Endothelial cell of umbilical vein (primary cell): Measurements from ENCODE around the gene ITIH5. TPM values are rescaled to one million over a fixed set of nuclear protein-coding genes. Genes with fewer than 3 reads are reported as not detected.

Experiments
- BruUV-seq: library from RNA; stranded (reverse); fragments of 400-500 nt; replicated peaks from 2 replicates; lab custom pipeline; 2021; lab: Mats Ljungman, UMichigan
- CTCF ChIA-PET: fragments of 300-600, 350-600 bp; sonication (Branson Sonifier 250); formaldehyde crosslinking; loops from one replicate; lab custom pipeline; 2021; ENCODE audit warnings: antibody characterized with exemption, inconsistent platforms; lab: Charles Lee
- POLR2A ChIA-PET: fragments of 300-600, 350-600 bp; sonication (Branson Sonifier 250); formaldehyde crosslinking; loops from one replicate; lab custom pipeline; 2021; ENCODE audit warnings: antibody characterized with exemption, inconsistent platforms; lab: Charles Lee
- DNase-seq: peaks from one replicate; pipeline ENCODE4 v3.0.0-alpha.2; 2011; ENCODE audit warnings: low read depth, low spot score
- FAIRE-seq: peaks from 2 replicates; lab custom pipeline; 2011; peaks lifted over from hg19 to GRCh38; lab: Jason Lieb, UNC
- H2AFZ ChIP-seq: 2 replicates; pipeline ENCODE4 v1.6.0; 2012; ENCODE audit warnings: low read depth, low read length, control low read depth, inconsistent platforms
- H3K27ac ChIP-seq: 2 replicates; pipeline ENCODE4 v1.5.1; 2011; ENCODE audit warnings: low read depth, mild to moderate bottlenecking, control low read depth, low read length, moderate library complexity; ENCODE audit not compliant: insufficient read depth
- H3K27me3 ChIP-seq, 2 experiments: 2 replicates each; pipeline versions ENCODE4 v1.6.0 to v1.6.1; 2011; ENCODE audit warnings: low read length in 2 of 2, mixed read lengths in 1 of 2; ENCODE audit not compliant: control insufficient read depth in 2 of 2, insufficient read depth in 2 of 2
- H3K36me3 ChIP-seq, 2 experiments: 2 replicates in 1 of 2; 3 replicates in 1 of 2; pipeline ENCODE4 v1.5.1; 2011; ENCODE audit warnings: low read length in 2 of 2, mild to moderate bottlenecking in 1 of 2, moderate library complexity in 1 of 2; ENCODE audit not compliant: control insufficient read depth in 2 of 2, insufficient read depth in 2 of 2; ENCODE audit errors: extremely low read depth in 1 of 2
- H3K4me1 ChIP-seq: 3 replicates; pipeline ENCODE4 v1.5.1; 2011; ENCODE audit warnings: mild to moderate bottlenecking, low read length; ENCODE audit not compliant: control insufficient read depth, insufficient read depth; ENCODE audit errors: extremely low read depth
- H3K4me2 ChIP-seq: 2 replicates; pipeline ENCODE4 v1.6.1; 2011; ENCODE audit warnings: low read length, control low read depth, mixed read lengths; ENCODE audit not compliant: insufficient read depth
- H3K4me3 ChIP-seq, 3 experiments: fragments of 200-600 bp in 1 of 3; sonication (generic), shearing (Covaris generic) in 1 of 3; replicated peaks in 1 of 3; 2 replicates each; pipeline ENCODE4 v1.5.1; 2011 to 2016; ENCODE audit warnings: control low read depth in 3 of 3, low read length in 3 of 3, mild to moderate bottlenecking in 2 of 3, inconsistent platforms in 1 of 3, low read depth in 1 of 3, moderate library complexity in 1 of 3; ENCODE audit not compliant: insufficient read depth in 1 of 3
- H3K79me2 ChIP-seq: 2 replicates; pipeline ENCODE4 v1.6.0; 2012; ENCODE audit warnings: low read length, inconsistent platforms; ENCODE audit not compliant: control insufficient read depth, insufficient read depth
- H3K9ac ChIP-seq: replicated peaks from 2 replicates; pipeline ENCODE3; 2011; ENCODE audit warnings: low read length, control low read depth; ENCODE audit not compliant: insufficient read depth; ENCODE audit errors: extremely low read depth
- H3K9me1 ChIP-seq: replicated peaks from 3 replicates; pipeline ENCODE4 v1.6.0; 2011; ENCODE audit warnings: mild to moderate bottlenecking, low read length; ENCODE audit not compliant: control insufficient read depth, insufficient read depth; ENCODE audit errors: extremely low read depth
- H3K9me3 ChIP-seq: replicated peaks from 2 replicates; pipeline ENCODE4 v1.5.1; 2012; ENCODE audit warnings: low read length, inconsistent platforms; ENCODE audit not compliant: control insufficient read depth, insufficient read depth
- H4K20me1 ChIP-seq: replicated peaks from 2 replicates; pipeline ENCODE3; 2011; ENCODE audit warnings: mild to moderate bottlenecking, low read length; ENCODE audit not compliant: control insufficient read depth, insufficient read depth; ENCODE audit errors: extremely low read depth
- EZH2 ChIP-seq: IDR thresholded peaks from 2 replicates; pipeline ENCODE4 v1.6.1; 2012; ENCODE audit warnings: borderline replicate concordance, low read depth, mild to moderate bottlenecking, moderate library complexity, low read length, inconsistent platforms; ENCODE audit not compliant: severe bottlenecking
- FOS ChIP-seq: IDR thresholded peaks from 2 replicates; pipeline ENCODE4 v1.6.1; 2011; ENCODE audit warnings: mild to moderate bottlenecking, low read length, moderate library complexity, borderline replicate concordance; ENCODE audit not compliant: insufficient read depth
- GATA2 ChIP-seq: IDR thresholded peaks from 2 replicates; pipeline ENCODE4 v1.7.0; 2011; ENCODE audit warnings: low read depth, mild to moderate bottlenecking, moderate library complexity, mixed read lengths, low read length; ENCODE audit not compliant: insufficient read length, insufficient read depth
- JUN ChIP-seq: IDR thresholded peaks from 2 replicates; pipeline ENCODE4 v1.6.1; 2011; ENCODE audit warnings: borderline replicate concordance, low read depth; ENCODE audit not compliant: insufficient read length, insufficient read depth
- MYC ChIP-seq: IDR thresholded peaks from one replicate; pipeline ENCODE4 v1.6.1; 2011; ENCODE audit warnings: mild to moderate bottlenecking, low read depth, low read length
- POLR2A ChIP-seq: IDR thresholded peaks from 2 replicates; pipeline ENCODE4 v1.6.1; 2012; ENCODE audit warnings: low read depth, mild to moderate bottlenecking, control low read depth, low read length
- POLR2AphosphoS5 ChIP-seq: IDR thresholded peaks from 2 replicates; pipeline ENCODE4 v1.6.1; 2012; ENCODE audit warnings: low read depth, mild to moderate bottlenecking, control low read depth, low read length, moderate library complexity; ENCODE audit not compliant: insufficient read depth
- dilution Hi-C: fragments of 300-500 bp; cut with MboI; formaldehyde crosslinking; loops from one replicate; pipeline ENCODE4 v1.15.0; 2019; ENCODE audit warnings: low sequenced_read_pairs; ENCODE audit not compliant: extremely low pct_ligation_motif_present
- intact Hi-C: fragments of 100-400 bp; cut with micrococcal nuclease; formaldehyde crosslinking; loops from one replicate; pipeline ENCODE4 v1.10.0; 2022
- polyA plus RNA-seq, 4 experiments: library from polyadenylated mRNA; depleted of rRNA in 3 of 4; stranded (reverse) in 3 of 4; unstranded in 1 of 4; fragments of >200 nt; gene quantifications; 2 replicates each; pipeline versions ENCODE4 v1.2.1 to v1.2.3, GENCODE V29; 2011 to 2012; ENCODE audit warnings: missing spikeins in 1 of 4
- total RNA-seq: library from RNA; stranded (reverse); gene quantifications from 2 replicates; pipeline ENCODE4 v1.2.3, GENCODE V29; 2021
- TF ChIP-seq, protein P1 (sequence below): IDR thresholded peaks from 2 replicates; pipeline ENCODE4 v1.6.1; 2011; ENCODE audit not compliant: insufficient read depth, insufficient read length
- TF ChIP-seq, protein P2 (sequence below), 2 donors: IDR thresholded peaks; 1 replicate in 1 of 2; 2 replicates in 1 of 2; pipeline ENCODE4 v1.5.1; 2011; ENCODE audit warnings: low read length in 2 of 2, mild to moderate bottlenecking in 2 of 2, moderate library complexity in 2 of 2, control low read depth in 1 of 2, inconsistent platforms in 1 of 2, low read depth in 1 of 2; ENCODE audit not compliant: insufficient read depth in 1 of 2; ENCODE audit errors: extremely low read depth in 1 of 2

The ITIH5 gene
- total and polyA plus RNA-seq, 2 donors (not counting 3 experiments of a cell fraction or from before 2014, with no cell fraction given) = not detected

DNA sequence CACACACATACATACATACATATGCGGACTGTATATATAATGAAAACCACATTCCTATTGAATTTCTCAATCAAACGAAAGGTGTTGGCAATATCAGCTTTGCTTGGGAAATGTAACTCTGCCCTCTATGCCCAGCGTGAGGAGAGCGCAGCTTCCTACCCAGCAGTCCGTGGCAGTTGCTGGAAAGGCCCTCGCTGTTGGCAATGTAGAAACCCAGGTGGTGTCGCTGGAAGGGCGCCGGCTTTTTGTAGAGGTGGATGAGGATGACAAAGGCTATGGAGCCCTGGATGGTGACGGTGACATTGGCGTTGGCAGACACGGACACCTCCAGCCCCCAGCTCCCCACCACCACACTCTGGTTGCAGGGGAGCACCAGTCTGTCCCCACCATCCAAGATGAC, 100.9 kb downstream of the ITIH5 start:
- H2AFZ ChIP-seq = no peak overlapping the region
- ChIA-PET CTCF (no interaction called here), POLR2A (no interaction called here)
- no peaks in the 10 kb centered on the region for H3K27me3 ChIP-seq
- no peaks in the 10 kb centered on the region for H3K4me1 ChIP-seq
- BruUV-seq = no TSS peak
- DNase-seq (no peak), FAIRE-seq (no peak)
- intact Hi-C loops = no loop called here
- dilution Hi-C loops = no loop called here
- no peaks in the 10 kb centered on the region for H3K9me3 ChIP-seq
- no peak for TF ChIP-seq POLR2AphosphoS5
- no peak for TF ChIP-seq EZH2
- no peak for TF ChIP-seq GATA2
- TF ChIP-seq, protein P1, sequence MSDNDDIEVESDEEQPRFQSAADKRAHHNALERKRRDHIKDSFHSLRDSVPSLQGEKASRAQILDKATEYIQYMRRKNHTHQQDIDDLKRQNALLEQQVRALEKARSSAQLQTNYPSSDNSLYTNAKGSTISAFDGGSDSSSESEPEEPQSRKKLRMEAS = no peak
- TF ChIP-seq FOS = no peak
- no peak for TF ChIP-seq POLR2A
- no peak for TF ChIP-seq MYC
- TF ChIP-seq JUN = no peak
- TF ChIP-seq, protein P2, sequence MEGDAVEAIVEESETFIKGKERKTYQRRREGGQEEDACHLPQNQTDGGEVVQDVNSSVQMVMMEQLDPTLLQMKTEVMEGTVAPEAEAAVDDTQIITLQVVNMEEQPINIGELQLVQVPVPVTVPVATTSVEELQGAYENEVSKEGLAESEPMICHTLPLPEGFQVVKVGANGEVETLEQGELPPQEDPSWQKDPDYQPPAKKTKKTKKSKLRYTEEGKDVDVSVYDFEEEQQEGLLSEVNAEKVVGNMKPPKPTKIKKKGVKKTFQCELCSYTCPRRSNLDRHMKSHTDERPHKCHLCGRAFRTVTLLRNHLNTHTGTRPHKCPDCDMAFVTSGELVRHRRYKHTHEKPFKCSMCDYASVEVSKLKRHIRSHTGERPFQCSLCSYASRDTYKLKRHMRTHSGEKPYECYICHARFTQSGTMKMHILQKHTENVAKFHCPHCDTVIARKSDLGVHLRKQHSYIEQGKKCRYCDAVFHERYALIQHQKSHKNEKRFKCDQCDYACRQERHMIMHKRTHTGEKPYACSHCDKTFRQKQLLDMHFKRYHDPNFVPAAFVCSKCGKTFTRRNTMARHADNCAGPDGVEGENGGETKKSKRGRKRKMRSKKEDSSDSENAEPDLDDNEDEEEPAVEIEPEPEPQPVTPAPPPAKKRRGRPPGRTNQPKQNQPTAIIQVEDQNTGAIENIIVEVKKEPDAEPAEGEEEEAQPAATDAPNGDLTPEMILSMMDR (IDR thresholded peaks at IDR 0.05; ENCODE audit: extremely low read depth in 1 of 2, insufficient read depth in 1 of 2, low read depth in 1 of 2, low read length in 2 of 2) = no peak
- H3K9ac ChIP-seq = no peak overlapping the region
- no peaks in the 10 kb centered on the region for H3K9me1 ChIP-seq
- no peaks in the 10 kb centered on the region for H4K20me1 ChIP-seq
- H3K79me2 ChIP-seq = no peaks in the 10 kb centered on the region
- H3K4me2 ChIP-seq = no peak overlapping the region
- H3K27ac ChIP-seq = no peak overlapping the region
- H3K4me3 ChIP-seq = no peak overlapping the region
- no peaks in the 10 kb centered on the region for H3K36me3 ChIP-seq
